GM21447 (cell line): ENCODE results near the gene UGP2.
"Not testable (repeated sequence)": the region's sequence is repeated elsewhere in the genome, so short reads cannot be mapped to it uniquely, and the experiment has no call there.

Source experiments
- ATAC-seq: cut with Tn5 transposase; IDR thresholded peaks from one replicate; pipeline ENCODE4 v1.9.1; 2021; ENCODE audit not compliant: unreplicated experiment

The UGP2 gene

GRCh38 chr2:63841254-63842022 lies at the start of gene UGP2:
TSS of gene UGP2 (plus strand) at chr2:63841896. CDS start at chr2:63842186, 290 bp downstream.
- peak; percentile 59 for ATAC-seq

GRCh38 chr2:63792530-63792929 lies 49.2 kb upstream of the UGP2 start:
- no peak for ATAC-seq

GRCh38 chr2:63796366-63796765 lies 45.3 kb upstream of the UGP2 start:
- no peak for ATAC-seq

DNA sequence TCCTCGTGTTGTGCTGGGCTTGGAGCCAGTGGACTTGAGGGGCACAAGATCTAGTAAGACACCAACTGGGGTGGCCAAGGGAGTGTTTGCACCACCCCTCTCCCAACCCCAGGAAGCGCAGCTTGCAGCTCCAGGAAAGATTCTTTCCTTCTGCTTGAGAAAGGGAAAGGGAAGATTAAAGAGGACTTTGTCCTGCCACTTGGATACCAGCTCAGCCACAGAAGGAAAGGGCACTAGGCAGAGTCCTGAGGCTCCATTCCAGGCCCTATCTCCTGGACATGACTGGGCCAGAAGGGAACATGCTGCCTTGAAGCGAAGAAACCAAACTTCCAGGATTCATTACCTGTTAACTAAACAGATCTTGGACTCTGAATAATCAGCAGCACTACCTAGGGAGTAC lies 44.9 kb upstream of the UGP2 start:
- ATAC-seq: no peak

- no peak for ATAC-seq
Measured at GRCh38 chr2:63801455-63801854, 40.2 kb upstream of the UGP2 start.

- no peak for ATAC-seq
Measured at GRCh38 chr2:63805412-63805811, 36.3 kb upstream of the UGP2 start.

- ATAC-seq: not testable (repeated sequence)
Measured at GRCh38 chr2:63808036-63808435, 33.7 kb upstream of the UGP2 start.

GRCh38 chr2:63808911-63809310 lies 32.8 kb upstream of the UGP2 start:
- not testable (repeated sequence) for ATAC-seq

DNA sequence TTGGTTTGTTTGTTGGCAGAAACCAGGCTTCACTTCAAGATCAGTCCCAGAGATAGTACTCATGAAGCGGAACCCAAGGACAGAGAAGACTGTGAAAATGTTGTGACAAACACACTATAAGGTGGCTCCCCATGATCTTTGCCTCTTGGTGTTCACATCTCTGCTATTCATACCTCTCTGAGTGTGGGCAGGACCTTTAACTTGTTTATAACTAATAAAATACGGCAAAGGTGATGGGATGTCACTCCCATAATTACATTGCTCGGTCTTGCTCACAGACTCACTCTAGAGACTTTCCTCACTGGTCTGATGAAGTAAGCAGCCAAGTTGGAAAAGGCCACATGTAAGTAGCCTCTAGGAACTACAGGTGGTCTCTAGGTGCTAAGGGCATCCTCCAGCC lies 30.6 kb upstream of the UGP2 start:
- no peak for ATAC-seq

- not testable (repeated sequence) for ATAC-seq
Measured at GRCh38 chr2:63811870-63812269, 29.8 kb upstream of the UGP2 start.

DNA sequence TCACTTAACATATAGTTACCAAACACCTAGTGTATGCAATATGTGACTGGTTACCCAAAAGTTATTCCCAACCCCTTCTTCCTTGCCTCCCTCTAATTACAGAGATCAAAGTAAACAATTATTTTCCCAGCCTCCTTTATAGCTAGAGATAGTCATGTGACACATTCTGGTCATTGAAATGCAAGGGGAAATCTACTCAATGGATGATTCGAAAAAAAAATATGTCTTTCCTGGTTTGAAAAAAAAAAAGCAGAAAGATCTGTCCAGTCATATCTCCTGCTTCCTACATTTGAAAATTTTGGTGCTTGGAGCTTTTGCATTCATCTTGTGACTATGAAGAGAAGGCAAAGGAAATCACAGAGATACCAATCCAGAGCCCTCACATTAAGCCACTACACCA lies 27.6 kb upstream of the UGP2 start:
- no peak for ATAC-seq

- no peak for ATAC-seq
Measured at GRCh38 chr2:63817382-63817781, 24.3 kb upstream of the UGP2 start.

- ATAC-seq: no peak
Measured at GRCh38 chr2:63818271-63818670, 23.4 kb upstream of the UGP2 start.

DNA sequence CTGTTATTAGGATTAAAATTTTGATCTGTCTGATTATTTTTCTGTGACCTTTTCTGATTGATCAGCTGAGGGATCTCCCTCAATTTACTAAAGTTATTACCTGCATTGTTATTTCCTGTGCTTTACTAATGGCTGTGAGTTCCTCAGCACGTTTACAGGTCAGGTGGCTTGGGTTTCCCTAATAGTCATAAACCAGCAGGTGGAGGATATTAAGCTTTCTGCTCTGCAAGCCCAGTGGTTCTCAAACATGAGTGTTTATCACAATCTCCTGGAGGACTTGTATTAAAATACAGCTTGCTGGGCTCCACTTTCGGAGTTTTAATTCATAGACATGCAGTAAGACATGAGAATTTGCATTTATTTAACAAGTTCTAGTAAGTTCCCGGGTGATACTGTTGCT lies 22.4 kb upstream of the UGP2 start:
- no peak for ATAC-seq

DNA sequence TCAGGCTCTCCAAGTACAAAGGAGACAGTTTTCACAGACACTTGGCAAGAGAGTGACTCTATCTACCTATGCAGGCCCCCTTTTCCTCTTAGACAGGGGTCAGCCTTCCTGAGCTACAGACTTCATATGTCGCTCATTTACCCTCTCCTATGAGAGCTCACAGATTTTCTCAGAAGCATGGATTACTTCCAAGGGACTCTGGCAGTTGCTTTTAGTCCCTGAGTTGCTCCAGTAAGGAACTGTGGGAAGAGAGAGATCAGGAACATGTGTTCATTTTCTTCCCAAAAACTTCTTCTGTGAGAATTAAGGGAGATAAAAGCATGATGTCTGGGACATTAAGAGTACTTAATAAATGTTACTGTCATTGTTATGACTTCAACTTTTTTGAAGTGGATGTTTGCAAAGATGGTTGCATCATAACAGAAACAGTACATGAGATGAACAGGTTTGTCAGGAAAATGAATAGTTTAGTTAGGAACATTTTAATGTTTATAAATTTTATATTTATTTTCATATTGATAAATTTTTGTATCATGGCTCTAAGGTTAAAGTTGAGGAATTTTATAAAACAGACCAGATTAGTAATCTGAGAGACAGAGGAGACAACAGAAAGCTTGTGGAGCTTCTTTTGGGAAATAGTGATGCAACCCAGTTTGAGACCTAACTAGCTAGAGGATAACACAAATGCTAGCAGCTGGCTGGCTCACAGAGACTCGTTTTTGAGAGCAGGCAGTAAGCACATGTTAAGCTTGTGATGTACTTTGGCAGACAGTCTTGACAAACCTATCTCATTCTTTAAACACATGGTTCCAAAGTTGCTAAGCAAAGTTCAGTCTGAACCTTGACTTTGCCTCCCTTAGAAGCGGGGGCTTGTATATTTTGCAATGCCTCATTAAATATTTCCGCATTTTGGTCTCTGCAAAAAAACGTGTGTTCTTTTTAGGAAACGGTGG lies 21.7 kb upstream of the UGP2 start:
- ATAC-seq: no peak

DNA sequence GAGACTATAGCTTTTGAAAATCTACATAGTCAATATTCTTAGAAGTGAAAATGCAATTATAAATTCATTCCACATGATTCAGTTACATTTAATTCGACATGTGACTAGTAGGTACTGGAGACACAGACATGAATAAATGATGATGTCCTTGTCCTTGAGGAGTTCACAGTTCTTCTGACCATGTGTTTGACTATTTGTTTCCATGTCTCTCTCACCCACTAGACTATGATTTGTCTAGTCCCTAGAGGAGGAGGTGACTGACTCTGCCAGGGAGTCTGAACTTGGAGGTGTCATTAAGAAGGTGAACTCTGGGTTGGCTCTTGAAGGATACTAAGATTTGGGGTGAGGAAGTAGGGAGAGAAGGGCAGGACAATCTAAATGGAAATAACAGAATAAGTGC lies 20.7 kb upstream of the UGP2 start:
- no peak for ATAC-seq

GRCh38 chr2:63821396-63821795 lies 20.3 kb upstream of the UGP2 start:
- no peak for ATAC-seq

GRCh38 chr2:63822478-63822877 lies 19.2 kb upstream of the UGP2 start:
- ATAC-seq: no peak

DNA sequence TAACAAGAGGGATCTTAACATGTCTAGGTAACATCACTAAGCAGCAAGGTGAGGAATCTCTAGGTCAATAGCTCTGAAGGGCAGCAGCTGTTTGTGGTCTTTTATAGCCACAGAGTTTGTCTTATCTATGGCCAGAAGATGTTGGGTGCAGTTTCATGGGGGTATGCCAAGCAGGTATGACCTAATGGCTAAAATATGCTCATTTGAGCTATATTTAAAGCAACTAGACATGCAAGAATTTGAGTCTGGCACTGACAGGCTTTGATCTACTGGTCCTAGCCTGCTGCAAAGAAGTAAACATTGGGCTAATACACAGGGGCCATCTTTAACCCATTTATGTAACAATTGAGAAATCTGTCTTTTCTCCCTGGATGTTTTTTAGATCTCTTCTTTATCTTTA lies 13.9 kb upstream of the UGP2 start:
- no peak for ATAC-seq

- no peak for ATAC-seq
Measured at GRCh38 chr2:63831176-63831575, 10.5 kb upstream of the UGP2 start.

DNA sequence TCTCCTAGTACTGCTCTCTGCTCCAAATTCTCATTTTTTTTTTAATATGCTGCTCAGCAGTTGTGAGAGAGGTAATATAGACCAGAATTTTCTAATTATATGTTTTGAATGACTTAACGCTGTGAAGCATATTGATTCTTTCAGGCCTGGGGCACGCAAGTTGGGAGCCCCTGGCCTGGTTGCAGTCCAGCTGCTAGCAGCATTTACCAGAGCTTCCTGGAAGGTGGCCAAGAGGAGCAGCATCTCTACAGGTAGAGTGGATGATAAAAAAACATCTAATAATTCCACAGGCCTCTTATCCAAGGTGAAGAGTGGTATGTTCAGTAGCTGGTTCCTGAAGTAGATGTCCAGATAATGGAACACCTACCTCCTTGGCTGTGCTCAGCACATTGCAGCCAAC lies 7.3 kb upstream of the UGP2 start:
- ATAC-seq: no peak

- ATAC-seq: no peak
Measured at GRCh38 chr2:63837036-63837594, 4.6 kb upstream of the UGP2 start.
